NCI-H2029 treated with DMSO at 0.1 percent for 48 hours (cell line): Measurements from ENCODE around the gene TMEM81.

Experiments used
- DNase-seq: peaks from one replicate; lab custom pipeline; 2025; lab: John Stamatoyannopoulos, UW

TMEM81 gene

GRCh38 chr1:205084360-205084759, at the start of gene TMEM81:
TSS of gene TMEM81 (minus strand) at chr1:205084460. CDS start at chr1:205084320, 140 bp downstream.
- DNase-seq: no peak

- no peak for DNase-seq
These were observed 49.0 kb upstream of the TMEM81 start for GRCh38 chr1:205133287-205133686.

GRCh38 chr1:205129447-205130029, 45.3 kb upstream of the TMEM81 start:
- no peak for DNase-seq

- DNase-seq: no peak
These were observed 43.8 kb upstream of the TMEM81 start for GRCh38 chr1:205128050-205128449.

- DNase-seq: no peak
These were observed 43.4 kb upstream of the TMEM81 start for GRCh38 chr1:205127646-205128045.

GRCh38 chr1:205124726-205125125, 40.5 kb upstream of the TMEM81 start:
- DNase-seq: no peak

GRCh38 chr1:205122489-205122882, 38.2 kb upstream of the TMEM81 start:
- DNase-seq: no peak

GRCh38 chr1:205121660-205122488, 37.6 kb upstream of the TMEM81 start, which contains the start of gene RBBP5:
TSS of gene RBBP5 (minus strand) at chr1:205121978. CDS start at chr1:205121873, 105 bp downstream.
- peak; percentile 90 for DNase-seq

- no peak for DNase-seq
These were observed 34.5 kb upstream of the TMEM81 start for GRCh38 chr1:205118752-205119151.

GRCh38 chr1:205111354-205111753, 27.1 kb upstream of the TMEM81 start:
- no peak for DNase-seq

GRCh38 chr1:205109711-205110110, 25.5 kb upstream of the TMEM81 start:
- no peak for DNase-seq

GRCh38 chr1:205109269-205109668, 25.0 kb upstream of the TMEM81 start:
- DNase-seq: no peak

- DNase-seq: no peak
These were observed 24.2 kb upstream of the TMEM81 start for GRCh38 chr1:205108464-205108863.

GRCh38 chr1:205107327-205107726, 23.1 kb upstream of the TMEM81 start:
- DNase-seq: no peak

GRCh38 chr1:205102404-205102803, 18.1 kb upstream of the TMEM81 start:
- no peak for DNase-seq

GRCh38 chr1:205098242-205098641, 14.0 kb upstream of the TMEM81 start:
- no peak for DNase-seq

GRCh38 chr1:205095422-205095821, 11.2 kb upstream of the TMEM81 start:
- no peak for DNase-seq

GRCh38 chr1:205091043-205091740, 6.9 kb upstream of the TMEM81 start:
- DNase-seq: no peak

- DNase-seq: no peak
These were observed 4.1 kb upstream of the TMEM81 start for GRCh38 chr1:205088341-205088740.

GRCh38 chr1:205082431-205082830, 1.8 kb downstream of the TMEM81 start:
- DNase-seq: no peak

GRCh38 chr1:205077934-205078311, 6.3 kb downstream of the TMEM81 start:
- no peak for DNase-seq

- DNase-seq: no peak
These were observed 6.9 kb downstream of the TMEM81 start for GRCh38 chr1:205077158-205077933.
